ENCODE measurements around the gene UTF1.

Gene UTF1

GRCh38 chr10:133258818-133259601 lies 29.0 kb downstream of the UTF1 start (continued):
- TF ChIP-seq PRDM2 (tag by site-specific recombination; IDR thresholded peaks at IDR 0.05; ENCODE audit: borderline replicate concordance) (no peak), ZNF121 (tag by site-specific recombination; IDR thresholded peaks at IDR 0.05) (no peak), ZNF449 (tag by site-specific recombination; IDR thresholded peaks at IDR 0.05) (no peak), HOXA7 (CRISPR knock-in tag; IDR thresholded peaks at IDR 0.05; ENCODE audit: borderline replicate concordance) (no peak), KLF17 (tag by site-specific recombination; IDR thresholded peaks at IDR 0.05) (peak; percentile 91), KLF8 (tag by site-specific recombination; IDR thresholded peaks at IDR 0.05) (0 out of 2 replicates have a peak, but pooled peaks have one; percentile 58), ZNF26 (tag by site-specific recombination; IDR thresholded peaks at IDR 0.05) (no peak), ZBTB20 (tag by site-specific recombination; IDR thresholded peaks at IDR 0.05) (peak; percentile 34; the same call in 1 of the 2 replicates), REST (tag by site-specific recombination; IDR thresholded peaks at IDR 0.05) (no peak), ZBTB17 (tag by site-specific recombination; IDR thresholded peaks at IDR 0.05) (no peak), SCRT2 (tag by site-specific recombination; IDR thresholded peaks at IDR 0.05) (no peak), SP2 (tag by site-specific recombination; IDR thresholded peaks at IDR 0.05) (peak; percentile 51), ZNF692 (tag by site-specific recombination; IDR thresholded peaks at IDR 0.05) (peak; percentile 48; the same call in 1 of the 2 replicates), ZNF404 (tag by site-specific recombination; IDR thresholded peaks at IDR 0.05) (no peak), ZFHX2 (tag by site-specific recombination; conservative IDR thresholded peaks at IDR 0.05) (no peak), ZNF664 (tag by site-specific recombination; IDR thresholded peaks at IDR 0.05) (no peak), ZBTB7A (tag by site-specific recombination; IDR thresholded peaks at IDR 0.05; ENCODE audit: low read depth) (no peak), AEBP2 (tag by site-specific recombination; IDR thresholded peaks at IDR 0.05; ENCODE audit: borderline replicate concordance) (no peak), ZNF623 (tag by site-specific recombination; IDR thresholded peaks at IDR 0.05) (peak; percentile 25; the same call in 1 of the 2 replicates), GLIS2 (tag by site-specific recombination; IDR thresholded peaks at IDR 0.05) (no peak), ZNF843 (tag by site-specific recombination; IDR thresholded peaks at IDR 0.05) (no peak), ZNF24 (tag by site-specific recombination; IDR thresholded peaks at IDR 0.05) (no peak)
